HepG2 (cell line): Measurements from ENCODE around the gene IL12B. TPM values are rescaled to one million over a fixed set of nuclear protein-coding genes. Genes with fewer than 3 reads are reported as not detected.

Experiments used
- ATAC-seq: fragments of 200-7000 bp; cut with Tn5 transposase; 3 replicates; pipeline ENCODE4 v1.9.1; 2020; ENCODE audit warnings: mild to moderate bottlenecking, moderate library complexity
- BruUV-seq: library from RNA; stranded (reverse); fragments of 400-500 nt; replicated peaks from 2 replicates; lab custom pipeline; 2021; lab: Mats Ljungman, UMichigan
- CTCF ChIA-PET: fragments of 300-600 bp; formaldehyde crosslinking; extraction: SDS; loops from one replicate; lab custom pipeline; 2021; ENCODE audit warnings: low total read pairs, inconsistent platforms, low intra/inter-chr PET ratio; lab: Yijun Ruan, JAX
- POLR2A ChIA-PET: fragments of 350-600 bp; sonication (Branson Sonifier 250); formaldehyde crosslinking; loops from one replicate; lab custom pipeline; 2020; ENCODE audit warnings: antibody characterized with exemption, inconsistent platforms; lab: Yijun Ruan, JAX
- DNase-seq: peaks from one replicate; pipeline ENCODE4 v3.0.0-alpha.2; 2015; ENCODE audit warnings: low spot score
- FAIRE-seq: peaks from 3 replicates; lab custom pipeline; 2011; peaks lifted over from hg19 to GRCh38; lab: Jason Lieb, UNC
- H2AFZ ChIP-seq: one replicate; pipeline ENCODE4 v1.6.1; 2011; ENCODE audit warnings: low read length, inconsistent platforms
- H3K27ac ChIP-seq: fragments of 300-600 bp; 3 replicates; pipeline ENCODE4 v1.8.0; 2011; ENCODE audit warnings: mixed run types, mild to moderate bottlenecking, mixed read lengths, low read length, inconsistent platforms; ENCODE audit not compliant: insufficient read depth; ENCODE audit errors: extremely low read length
- H3K27me3 ChIP-seq, 2 experiments: fragments of 200-600 bp in 1 of 2; 2 replicates in 1 of 2; 3 replicates in 1 of 2; pipeline versions ENCODE4 v1.6.0 to v1.8.0; 2011; ENCODE audit warnings: low read length in 2 of 2, mild to moderate bottlenecking in 2 of 2, moderate library complexity in 2 of 2, inconsistent platforms in 1 of 2; ENCODE audit not compliant: insufficient read depth in 2 of 2, control insufficient read depth in 1 of 2
- H3K36me3 ChIP-seq, 2 experiments: fragments of 200-600 bp in 1 of 2; replicated peaks in 1 of 2; 2 replicates in 1 of 2; 3 replicates in 1 of 2; pipeline versions ENCODE4 v1.5.1 to v1.8.0; 2011; ENCODE audit warnings: low read length in 2 of 2, inconsistent platforms in 1 of 2; ENCODE audit not compliant: insufficient read depth in 2 of 2, control insufficient read depth in 1 of 2
- H3K4me1 ChIP-seq: 2 replicates; pipeline ENCODE4 v1.5.1; 2012; ENCODE audit warnings: low read length, inconsistent platforms; ENCODE audit not compliant: insufficient read depth
- H3K4me2 ChIP-seq: 2 replicates; pipeline ENCODE4 v1.6.0; 2011; ENCODE audit warnings: low read depth, low read length, inconsistent platforms
- H3K4me3 ChIP-seq, 3 experiments: fragments of 200-600 bp in 1 of 3; sonication (generic), shearing (Covaris generic) in 1 of 3; replicated peaks in 1 of 3; 2 replicates each; pipeline ENCODE4 v1.5.1; 2011 to 2016; ENCODE audit warnings: low read length in 3 of 3, inconsistent platforms in 2 of 3, low read depth in 2 of 3, mild to moderate bottlenecking in 2 of 3, control low read depth in 1 of 3, mixed read lengths in 1 of 3; ENCODE audit not compliant: insufficient read depth in 1 of 3
- H3K79me2 ChIP-seq: one replicate; pipeline ENCODE4 v1.6.1; 2011; ENCODE audit warnings: low read length, inconsistent platforms; ENCODE audit not compliant: insufficient read depth
- H3K9ac ChIP-seq: 2 replicates; pipeline ENCODE4 v1.6.0; 2011; ENCODE audit warnings: mild to moderate bottlenecking, low read depth, low read length, inconsistent platforms; ENCODE audit not compliant: insufficient read depth
- H3K9me3 ChIP-seq: 2 replicates; pipeline ENCODE4 v1.5.1; 2012; ENCODE audit warnings: mild to moderate bottlenecking, low read length
- H4K20me1 ChIP-seq: 2 replicates; pipeline ENCODE4 v1.6.0; 2011; ENCODE audit warnings: inconsistent platforms, mild to moderate bottlenecking, low read length, moderate library complexity; ENCODE audit not compliant: insufficient read depth
- ATF4 ChIP-seq, 2 experiments: fragments of 450-650 bp in 1 of 2; sonication (generic) in 1 of 2; formaldehyde crosslinking; IDR thresholded peaks; 2 replicates each; pipeline versions ENCODE4 v1.5.0 to v1.8.0; 2020 to 2022; ENCODE audit warnings: mild to moderate bottlenecking in 1 of 2, missing genetic modification reagents in 1 of 2
- CTCF ChIP-seq: sonication (generic); formaldehyde crosslinking; IDR thresholded peaks from 2 replicates; pipeline ENCODE4 v1.5.0; 2020; ENCODE audit warnings: mild to moderate bottlenecking, missing genetic modification reagents, moderate library complexity
- DNMT1 ChIP-seq: sonication (generic); formaldehyde crosslinking; IDR thresholded peaks from 2 replicates; pipeline ENCODE4 v1.5.1; 2020; ENCODE audit warnings: mild to moderate bottlenecking, missing genetic modification reagents
- JUNB ChIP-seq: sonication (generic); formaldehyde crosslinking; IDR thresholded peaks from 2 replicates; pipeline ENCODE4 v1.8.0; 2022; ENCODE audit warnings: missing genetic modification reagents, mild to moderate bottlenecking, borderline replicate concordance
- NFKB2 ChIP-seq: sonication (generic); formaldehyde crosslinking; IDR thresholded peaks from 2 replicates; pipeline ENCODE4 v1.4.0; 2020; ENCODE audit warnings: missing genetic modification reagents, borderline replicate concordance
- NONO ChIP-seq, 2 experiments: fragments of 450-650 bp in 1 of 2; sonication (generic) in 1 of 2; formaldehyde crosslinking in 1 of 2; IDR thresholded peaks in 1 of 2; conservative IDR thresholded peaks in 1 of 2; 2 replicates each; pipeline versions ENCODE4 v1.6.1 to v1.8.0; 2017 to 2022; ENCODE audit warnings: mild to moderate bottlenecking in 1 of 2, missing genetic modification reagents in 1 of 2, moderate library complexity in 1 of 2
- POLR2AphosphoS2 ChIP-seq: IDR thresholded peaks from 2 replicates; pipeline ENCODE4 v1.6.1; 2011; ENCODE audit warnings: low read depth, low read length, improper control_type of control experiment
- RNF2 ChIP-seq: fragments of 450-650 bp; conservative IDR thresholded peaks from 2 replicates; pipeline ENCODE4 v1.6.1; 2016; ENCODE audit warnings: low read depth
- SIX4 ChIP-seq: sonication (generic); formaldehyde crosslinking; IDR thresholded peaks from 2 replicates; pipeline ENCODE4 v1.4.0; 2020; ENCODE audit warnings: missing genetic modification reagents
- SOX13 ChIP-seq, 3 experiments: fragments of 450-650 bp in 1 of 3; sonication (generic) in 1 of 3; formaldehyde crosslinking in 1 of 3; IDR thresholded peaks in 2 of 3; conservative IDR thresholded peaks in 1 of 3; 2 replicates each; pipeline versions ENCODE4 v1.5.0 to v1.6.1; 2016 to 2020; ENCODE audit warnings: antibody characterized with exemption in 1 of 3, mild to moderate bottlenecking in 1 of 3, missing compliant biosample characterization in 1 of 3, missing genetic modification reagents in 1 of 3, moderate library complexity in 1 of 3
- YEATS4 ChIP-seq: sonication (generic); formaldehyde crosslinking; IDR thresholded peaks from 2 replicates; pipeline ENCODE4 v1.4.0; 2020; ENCODE audit warnings: missing genetic modification reagents, borderline replicate concordance
- ZNF207 ChIP-seq: fragments of 450-650 bp; IDR thresholded peaks from 2 replicates; pipeline ENCODE4 v1.6.1; 2016; ENCODE audit warnings: antibody characterized with exemption, borderline replicate concordance
- ZNF256 ChIP-seq: sonication (generic); formaldehyde crosslinking; conservative IDR thresholded peaks from 2 replicates; pipeline ENCODE4 v1.4.0; 2020; ENCODE audit warnings: missing genetic modification reagents
- ZNF3 ChIP-seq: IDR thresholded peaks from 2 replicates; pipeline ENCODE4 v1.7.0; 2017; ENCODE audit warnings: inconsistent platforms
- ZNF432 ChIP-seq: sonication (generic); formaldehyde crosslinking; IDR thresholded peaks from 2 replicates; pipeline ENCODE4 v1.5.0; 2020; ENCODE audit warnings: missing genetic modification reagents, mild to moderate bottlenecking, borderline replicate concordance
- WGBS: methylation state at CpG from one replicate; pipeline ENCODE4 v1.1.6; 2017; ENCODE audit warnings: low lambda C conversion rate; 5-methylcytosine and 5-hydroxymethylcytosine counted together
- in situ Hi-C: cut with HindIII; loops from 2 replicates; pipeline ENCODE4 v1.10.0; 2017; ENCODE audit warnings: low pct_unique_long_range_greater_than_20kb; ENCODE audit not compliant: extremely low pct_ligation_motif_present
- intact Hi-C: fragments of 100-400 bp; cut with micrococcal nuclease; formaldehyde crosslinking; loops from one replicate; pipeline ENCODE4 v1.10.0; 2022; ENCODE audit not compliant: unreplicated experiment
- polyA plus RNA-seq, 8 experiments: library from polyadenylated mRNA; depleted of rRNA in 3 of 8; stranded (reverse) in 7 of 8; unstranded in 1 of 8; fragments of >200 nt; fragmentation: Illumina TruSeq in 4 of 8; extraction: Trizol in 4 of 8; gene quantifications; 2 replicates each; pipeline versions ENCODE4 v1.2.1 to v1.2.3, GENCODE V29; 2011 to 2016; ENCODE audit warnings: low read depth in 4 of 8, missing spikeins in 1 of 8, mixed read lengths in 1 of 8; ENCODE audit not compliant: insufficient read depth in 1 of 8
- total RNA-seq, 5 experiments: library from RNA; depleted of rRNA; stranded (reverse); fragments of >200 nt; fragmentation: Illumina TruSeq; extraction: Trizol; gene quantifications; 2 replicates each; pipeline ENCODE4 v1.2.3, GENCODE V29; 2016; ENCODE audit warnings: low read depth in 1 of 5
- TF ChIP-seq, protein P1 (sequence below): sonication (generic); formaldehyde crosslinking; IDR thresholded peaks from 2 replicates; pipeline ENCODE4 v1.4.0; 2020; ENCODE audit warnings: missing genetic modification reagents

IL12B gene
- total and polyA plus RNA-seq, 2 of the 13 experiments (the other 11 are each of a cell fraction or from before 2014, with no cell fraction given), result not detected

DNA sequence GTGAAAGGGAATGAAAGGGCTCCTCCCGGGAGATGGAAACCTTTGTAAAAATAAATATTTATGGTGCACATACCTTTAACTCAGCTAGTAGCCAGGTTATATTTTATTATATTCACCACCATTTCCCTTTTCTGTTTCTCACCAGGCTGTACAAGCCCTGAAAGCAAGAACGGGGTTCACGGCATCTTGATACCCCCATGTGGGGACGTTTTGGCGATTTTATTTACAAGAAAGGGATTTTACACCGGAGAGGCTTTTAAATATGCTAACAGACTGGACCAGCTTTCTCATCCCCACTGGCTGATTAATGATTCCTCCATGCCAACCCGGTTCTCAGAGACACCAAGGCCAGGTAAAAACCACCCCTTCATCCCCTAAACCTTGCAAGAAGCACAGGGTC, 19.2 kb downstream of the IL12B start:
- Histone ChIP-seq H3K36me3 (no peaks in the 10 kb centered on the region), H3K79me2 (no peaks in the 10 kb centered on the region), H3K9ac (no peak overlapping the region), H3K27ac (no peak overlapping the region), H4K20me1 (no peaks in the 10 kb centered on the region), H3K27me3 (peaks cover 1 to 36% of the 10 kb centered on the region in 2 experiments; a peak in 3 of 5 replicates), H3K4me2 (no peak overlapping the region), H3K4me3 (no peak overlapping the region), H3K4me1 (no peaks in the 10 kb centered on the region), H3K9me3 (no peaks in the 10 kb centered on the region), H2AFZ (no peak overlapping the region)
- no peak for ATAC-seq
- ChIA-PET CTCF (no interaction called here), POLR2A (no interaction called here)
- intact Hi-C loops, result no loop called here
- in situ Hi-C loops, result no loop called here
- BruUV-seq, result no TSS peak
- DNase-seq, result no peak
- TF ChIP-seq NONO (IDR thresholded peaks at IDR 0.05) (no peak), NONO (CRISPR knock-in tag; conservative IDR thresholded peaks at IDR 0.05) (no peak), SOX13 (IDR thresholded peaks at IDR 0.05) (no peak), SOX13 (CRISPR knock-in tag; conservative IDR thresholded peaks at IDR 0.05 in 1 of 2, IDR thresholded peaks at IDR 0.05 in 1 of 2) (no peak), ZNF207 (no peak), YEATS4 (no peak), ZNF3 (no peak), POLR2AphosphoS2 (no peak), ZNF256 (CRISPR knock-in tag) (no peak), JUNB (CRISPR knock-in tag) (no peak), DNMT1 (CRISPR knock-in tag) (no peak), CTCF (CRISPR knock-in tag) (no peak), SIX4 (CRISPR knock-in tag) (no peak), NFKB2 (no peak), ZNF432 (CRISPR knock-in tag) (no peak), ATF4 (CRISPR knock-in tag; IDR thresholded peaks at IDR 0.05) (no peak), RNF2 (no peak)
- TF ChIP-seq, protein P1, sequence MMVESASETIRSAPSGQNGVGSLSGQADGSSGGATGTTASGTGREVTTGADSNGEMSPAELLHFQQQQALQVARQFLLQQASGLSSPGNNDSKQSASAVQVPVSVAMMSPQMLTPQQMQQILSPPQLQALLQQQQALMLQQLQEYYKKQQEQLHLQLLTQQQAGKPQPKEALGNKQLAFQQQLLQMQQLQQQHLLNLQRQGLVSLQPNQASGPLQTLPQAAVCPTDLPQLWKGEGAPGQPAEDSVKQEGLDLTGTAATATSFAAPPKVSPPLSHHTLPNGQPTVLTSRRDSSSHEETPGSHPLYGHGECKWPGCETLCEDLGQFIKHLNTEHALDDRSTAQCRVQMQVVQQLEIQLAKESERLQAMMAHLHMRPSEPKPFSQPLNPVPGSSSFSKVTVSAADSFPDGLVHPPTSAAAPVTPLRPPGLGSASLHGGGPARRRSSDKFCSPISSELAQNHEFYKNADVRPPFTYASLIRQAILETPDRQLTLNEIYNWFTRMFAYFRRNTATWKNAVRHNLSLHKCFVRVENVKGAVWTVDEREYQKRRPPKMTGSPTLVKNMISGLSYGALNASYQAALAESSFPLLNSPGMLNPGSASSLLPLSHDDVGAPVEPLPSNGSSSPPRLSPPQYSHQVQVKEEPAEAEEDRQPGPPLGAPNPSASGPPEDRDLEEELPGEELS (CRISPR knock-in tag), result no peak
- FAIRE-seq, result no peak
- 3% methylated on average over 7 of the region's 7 CpGs for WGBS
